ENCODE measurements around the gene PSME2.

PSME2 gene

GRCh38 chr14:24131549-24131966 lies 14.9 kb downstream of the PSME2 start:
- no peaks in the 10 kb centered on the region for H3K9me3 ChIP-seq (ENCODE audit: control insufficient read depth, insufficient read depth, low read length)
- no peak overlapping the region for H3K4me3 ChIP-seq (ENCODE audit: low read depth, low read length)
- H3K36me3 ChIP-seq (ENCODE audit: control insufficient read depth, insufficient read depth, low read length) = no peaks in the 10 kb centered on the region
- no peak overlapping the region for H3K9ac ChIP-seq (ENCODE audit: low read depth, low read length)
- no peak overlapping the region for H3K27ac ChIP-seq (ENCODE audit: low read depth, low read length)
- H3K27me3 ChIP-seq (ENCODE audit: control insufficient read depth, insufficient read depth, low read length) = no peaks in the 10 kb centered on the region
- H3K4me1 ChIP-seq (ENCODE audit: control insufficient read depth, insufficient read depth, low read length) = peaks cover 1% of the 10 kb centered on the region; the same call in 1 of the 2 replicates

GRCh38 chr14:24130717-24131548 lies 15.5 kb downstream of the PSME2 start:
- Histone ChIP-seq H3K9me3 (ENCODE audit: control insufficient read depth, insufficient read depth, low read length) (no peaks in the 10 kb centered on the region), H3K4me1 (ENCODE audit: control insufficient read depth, insufficient read depth, low read length) (no peaks in the 10 kb centered on the region), H3K9ac (ENCODE audit: low read depth, low read length) (no peak overlapping the region), H3K36me3 (ENCODE audit: control insufficient read depth, insufficient read depth, low read length) (no peaks in the 10 kb centered on the region), H3K27ac (ENCODE audit: low read depth, low read length) (no peak overlapping the region), H3K27me3 (ENCODE audit: control insufficient read depth, insufficient read depth, low read length) (no peaks in the 10 kb centered on the region), H3K4me3 (ENCODE audit: low read depth, low read length) (no peak overlapping the region)

GRCh38 chr14:24130380-24130716 lies 16.1 kb downstream of the PSME2 start, which contains the start of gene FITM1:
TSS of gene FITM1 (plus strand) at chr14:24130659. CDS start at chr14:24131564, 905 bp downstream.
- H3K27me3 ChIP-seq (ENCODE audit: control insufficient read depth, insufficient read depth, low read length) = no peaks in the 10 kb centered on the region
- H3K9ac ChIP-seq (ENCODE audit: low read depth, low read length) = no peak within 1 kb of the TSS
- H3K4me1 ChIP-seq (ENCODE audit: control insufficient read depth, insufficient read depth, low read length) = no peaks in the 10 kb centered on the region
- H3K36me3 ChIP-seq (ENCODE audit: control insufficient read depth, insufficient read depth, low read length) = no peaks in the 10 kb centered on the region
- no peaks in the 10 kb centered on the region for H3K9me3 ChIP-seq (ENCODE audit: control insufficient read depth, insufficient read depth, low read length)
- no peak within 1 kb of the TSS for H3K4me3 ChIP-seq (ENCODE audit: low read depth, low read length)
- no peak within 1 kb of the TSS for H3K27ac ChIP-seq (ENCODE audit: low read depth, low read length)

- Histone ChIP-seq H3K9ac (ENCODE audit: low read depth, low read length) (no peak overlapping the region), H3K4me1 (ENCODE audit: control insufficient read depth, insufficient read depth, low read length) (no peaks in the 10 kb centered on the region), H3K27ac (ENCODE audit: low read depth, low read length) (no peak overlapping the region)
These were observed 16.9 kb downstream of the PSME2 start for GRCh38 chr14:24129410-24129998.

GRCh38 chr14:24127673-24128072 lies 18.7 kb downstream of the PSME2 start:
- H3K4me1 ChIP-seq (ENCODE audit: control insufficient read depth, insufficient read depth, low read length) = no peaks in the 10 kb centered on the region
- H3K4me3 ChIP-seq (ENCODE audit: low read depth, low read length) = no peak overlapping the region
- H3K27ac ChIP-seq (ENCODE audit: low read depth, low read length) = no peak overlapping the region
- peaks cover 17% of the 10 kb centered on the region for H3K36me3 ChIP-seq (ENCODE audit: control insufficient read depth, insufficient read depth, low read length)
- H3K27me3 ChIP-seq (ENCODE audit: control insufficient read depth, insufficient read depth, low read length) = no peaks in the 10 kb centered on the region
- no peaks in the 10 kb centered on the region for H3K9me3 ChIP-seq (ENCODE audit: control insufficient read depth, insufficient read depth, low read length)
- H3K9ac ChIP-seq (ENCODE audit: low read depth, low read length) = no peak overlapping the region

More at GRCh38 chr14:24129410-24129998, 16.9 kb downstream of the PSME2 start:
- Histone ChIP-seq H3K36me3 (ENCODE audit: control insufficient read depth, insufficient read depth, low read length) (no peaks in the 10 kb centered on the region), H3K27me3 (ENCODE audit: control insufficient read depth, insufficient read depth, low read length) (no peaks in the 10 kb centered on the region), H3K4me3 (ENCODE audit: low read depth, low read length) (no peak overlapping the region), H3K9me3 (ENCODE audit: control insufficient read depth, insufficient read depth, low read length) (no peaks in the 10 kb centered on the region)

GRCh38 chr14:24126939-24127338 lies 19.5 kb downstream of the PSME2 start:
- Histone ChIP-seq H3K4me1 (ENCODE audit: control insufficient read depth, insufficient read depth, low read length) (no peaks in the 10 kb centered on the region), H3K9ac (ENCODE audit: low read depth, low read length) (no peak overlapping the region), H3K4me3 (ENCODE audit: low read depth, low read length) (no peak overlapping the region), H3K27me3 (ENCODE audit: control insufficient read depth, insufficient read depth, low read length) (no peaks in the 10 kb centered on the region), H3K36me3 (ENCODE audit: control insufficient read depth, insufficient read depth, low read length) (peaks cover 22% of the 10 kb centered on the region), H3K9me3 (ENCODE audit: control insufficient read depth, insufficient read depth, low read length) (no peaks in the 10 kb centered on the region), H3K27ac (ENCODE audit: low read depth, low read length) (no peak overlapping the region)

- peaks cover 51% of the 10 kb centered on the region for H3K36me3 ChIP-seq (ENCODE audit: control insufficient read depth, insufficient read depth, low read length)
These were observed 22.7 kb downstream of the PSME2 start for GRCh38 chr14:24123424-24124417.

GRCh38 chr14:24122898-24123297 lies 23.5 kb downstream of the PSME2 start:
- Histone ChIP-seq H3K36me3 (ENCODE audit: control insufficient read depth, insufficient read depth, low read length) (peaks cover 59% of the 10 kb centered on the region), H3K27ac (ENCODE audit: low read depth, low read length) (no peak overlapping the region), H3K27me3 (ENCODE audit: control insufficient read depth, insufficient read depth, low read length) (no peaks in the 10 kb centered on the region), H3K9ac (ENCODE audit: low read depth, low read length) (no peak overlapping the region), H3K9me3 (ENCODE audit: control insufficient read depth, insufficient read depth, low read length) (no peaks in the 10 kb centered on the region), H3K4me3 (ENCODE audit: low read depth, low read length) (no peak overlapping the region), H3K4me1 (ENCODE audit: control insufficient read depth, insufficient read depth, low read length) (no peaks in the 10 kb centered on the region)

More at GRCh38 chr14:24123424-24124417, 22.7 kb downstream of the PSME2 start:
- no peaks in the 10 kb centered on the region for H3K27me3 ChIP-seq (ENCODE audit: control insufficient read depth, insufficient read depth, low read length)
- H3K27ac ChIP-seq (ENCODE audit: low read depth, low read length) = no peak overlapping the region
- no peak overlapping the region for H3K9ac ChIP-seq (ENCODE audit: low read depth, low read length)
- no peaks in the 10 kb centered on the region for H3K9me3 ChIP-seq (ENCODE audit: control insufficient read depth, insufficient read depth, low read length)
- no peaks in the 10 kb centered on the region for H3K4me1 ChIP-seq (ENCODE audit: control insufficient read depth, insufficient read depth, low read length)
- H3K4me3 ChIP-seq (ENCODE audit: low read depth, low read length) = no peak overlapping the region

- Histone ChIP-seq H3K27ac (ENCODE audit: low read depth, low read length) (no peak overlapping the region), H3K4me3 (ENCODE audit: low read depth, low read length) (no peak overlapping the region), H3K4me1 (ENCODE audit: control insufficient read depth, insufficient read depth, low read length) (no peaks in the 10 kb centered on the region), H3K36me3 (ENCODE audit: control insufficient read depth, insufficient read depth, low read length) (peaks cover 64% of the 10 kb centered on the region), H3K9ac (ENCODE audit: low read depth, low read length) (no peak overlapping the region), H3K9me3 (ENCODE audit: control insufficient read depth, insufficient read depth, low read length) (no peaks in the 10 kb centered on the region), H3K27me3 (ENCODE audit: control insufficient read depth, insufficient read depth, low read length) (no peaks in the 10 kb centered on the region)
These were observed 24.0 kb downstream of the PSME2 start for GRCh38 chr14:24122416-24122815.

GRCh38 chr14:24121210-24121609 lies 25.2 kb downstream of the PSME2 start:
- Histone ChIP-seq H3K9me3 (ENCODE audit: control insufficient read depth, insufficient read depth, low read length) (no peaks in the 10 kb centered on the region), H3K27ac (ENCODE audit: low read depth, low read length) (no peak overlapping the region), H3K4me3 (ENCODE audit: low read depth, low read length) (no peak overlapping the region), H3K27me3 (ENCODE audit: control insufficient read depth, insufficient read depth, low read length) (no peaks in the 10 kb centered on the region), H3K9ac (ENCODE audit: low read depth, low read length) (no peak overlapping the region), H3K4me1 (ENCODE audit: control insufficient read depth, insufficient read depth, low read length) (no peaks in the 10 kb centered on the region), H3K36me3 (ENCODE audit: control insufficient read depth, insufficient read depth, low read length) (peaks cover 74% of the 10 kb centered on the region)
